ENCODE measurements around the gene MIEF1. TPM values are rescaled to one million over a fixed set of nuclear protein-coding genes. Genes with fewer than 3 reads are reported as not detected.

Gene MIEF1
- total RNA-seq, 6 experiments from 2014 or later = 26.4 to 32.8 (median 28.7) TPM

DNA sequence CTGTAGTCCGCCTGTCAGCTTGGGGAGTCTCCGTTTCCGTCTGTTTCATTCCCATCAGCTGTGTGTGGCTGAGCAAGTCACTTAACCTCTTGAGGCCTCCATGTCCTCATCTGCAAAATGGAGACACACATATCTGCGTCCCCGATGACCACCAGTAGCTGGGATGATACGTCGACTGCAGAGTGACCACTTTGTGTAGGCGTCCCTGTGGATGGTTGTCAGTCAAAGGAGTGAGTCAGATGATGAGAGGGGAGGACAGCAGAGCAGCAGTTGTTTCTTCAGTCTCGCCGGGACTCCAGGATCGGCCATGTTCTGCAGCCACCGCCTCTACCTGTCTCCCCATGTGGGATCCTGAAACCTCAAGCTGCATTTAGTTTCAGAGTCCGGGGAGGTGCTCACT lies 25.4 kb upstream of the MIEF1 start:
- Mint-ChIP-seq H3K27ac (no peak overlapping the region), H3K4me1 (ENCODE audit: low read depth) (peaks cover 37% of the 10 kb centered on the region), H3K27me3 (ENCODE audit: insufficient read depth) (peaks cover 4% of the 10 kb centered on the region), H3K36me3 (ENCODE audit: low read depth) (no peaks in the 10 kb centered on the region), H3K4me3 (no peak overlapping the region), H3K9me3 (no peaks in the 10 kb centered on the region)
- no peak for DNase-seq
- no peak for TF ChIP-seq CTCF (IDR thresholded peaks at IDR 0.05)

DNA sequence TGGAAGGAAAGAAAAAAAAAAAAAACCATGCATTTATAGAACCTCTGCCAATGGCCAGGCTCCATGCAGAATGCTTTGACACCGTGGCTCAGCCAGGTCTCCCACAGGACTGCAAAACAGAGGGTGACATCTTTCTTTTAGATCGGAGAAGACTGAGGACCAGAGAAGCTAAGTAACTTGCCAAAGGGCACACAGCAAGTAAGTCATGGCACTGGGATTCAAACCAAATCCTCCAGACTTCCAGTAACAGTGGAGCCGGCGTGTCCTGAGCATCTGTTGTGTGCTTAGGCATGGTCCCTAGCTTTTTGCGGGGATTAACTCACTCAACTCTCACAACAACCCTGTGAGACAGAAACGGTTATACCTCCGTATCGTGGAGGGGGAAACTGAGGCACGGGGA lies 24.5 kb upstream of the MIEF1 start:
- H3K27ac Mint-ChIP-seq = no peak overlapping the region
- peaks cover 4% of the 10 kb centered on the region for H3K27me3 Mint-ChIP-seq (ENCODE audit: insufficient read depth)
- H3K4me3 Mint-ChIP-seq = no peak overlapping the region
- DNase-seq = no peak
- no peak for TF ChIP-seq CTCF (IDR thresholded peaks at IDR 0.05)
- H3K9me3 Mint-ChIP-seq = no peaks in the 10 kb centered on the region
- H3K36me3 Mint-ChIP-seq (ENCODE audit: low read depth) = no peaks in the 10 kb centered on the region
- peaks cover 29% of the 10 kb centered on the region for H3K4me1 Mint-ChIP-seq (ENCODE audit: low read depth)

DNA sequence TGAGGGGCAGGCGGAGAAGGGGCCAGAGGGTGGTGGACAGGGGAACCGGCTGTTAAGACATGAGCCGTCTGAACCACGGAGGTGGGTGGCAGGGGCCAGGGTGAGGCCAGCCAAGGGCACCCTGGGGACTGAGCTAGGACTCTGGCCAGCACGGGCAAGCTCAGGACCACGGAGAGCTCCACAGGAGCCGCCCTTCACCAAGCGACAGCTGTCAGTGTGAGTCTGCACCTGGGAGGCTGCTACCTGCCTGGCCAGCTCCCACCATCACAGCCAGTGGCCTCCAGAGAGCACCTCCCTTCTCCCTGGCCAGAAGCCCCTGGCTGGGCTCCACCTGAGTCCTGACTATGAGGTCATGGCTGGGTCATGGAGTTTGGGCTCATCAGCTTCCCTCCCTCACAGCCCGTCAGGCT lies 23.6 kb upstream of the MIEF1 start:
- Mint-ChIP-seq H3K4me1 (ENCODE audit: low read depth) (peaks cover 22% of the 10 kb centered on the region), H3K4me3 (no peak overlapping the region), H3K27ac (no peak overlapping the region), H3K36me3 (ENCODE audit: low read depth) (no peaks in the 10 kb centered on the region), H3K27me3 (ENCODE audit: insufficient read depth) (peaks cover 4% of the 10 kb centered on the region), H3K9me3 (no peaks in the 10 kb centered on the region)
- TF ChIP-seq CTCF (IDR thresholded peaks at IDR 0.05) = no peak
- DNase-seq = no peak

- Mint-ChIP-seq H3K4me3 (no peak overlapping the region), H3K27me3 (ENCODE audit: insufficient read depth) (peaks cover 4% of the 10 kb centered on the region), H3K4me1 (ENCODE audit: low read depth) (peaks cover 17% of the 10 kb centered on the region), H3K36me3 (ENCODE audit: low read depth) (no peaks in the 10 kb centered on the region), H3K9me3 (no peaks in the 10 kb centered on the region), H3K27ac (no peak overlapping the region)
- DNase-seq = no peak
- no peak for TF ChIP-seq CTCF (IDR thresholded peaks at IDR 0.05)
Measured at GRCh38 chr22:39479254-39479653, 22.8 kb upstream of the MIEF1 start.

- DNase-seq = no peak
- Mint-ChIP-seq H3K36me3 (ENCODE audit: low read depth) (no peaks in the 10 kb centered on the region), H3K27ac (no peak overlapping the region), H3K27me3 (ENCODE audit: insufficient read depth) (peaks cover 10% of the 10 kb centered on the region), H3K4me1 (ENCODE audit: low read depth) (peaks cover 4% of the 10 kb centered on the region), H3K9me3 (no peaks in the 10 kb centered on the region), H3K4me3 (no peak overlapping the region)
- no peak for TF ChIP-seq CTCF (IDR thresholded peaks at IDR 0.05)
Measured at GRCh38 chr22:39480557-39480956, 21.5 kb upstream of the MIEF1 start.

DNA sequence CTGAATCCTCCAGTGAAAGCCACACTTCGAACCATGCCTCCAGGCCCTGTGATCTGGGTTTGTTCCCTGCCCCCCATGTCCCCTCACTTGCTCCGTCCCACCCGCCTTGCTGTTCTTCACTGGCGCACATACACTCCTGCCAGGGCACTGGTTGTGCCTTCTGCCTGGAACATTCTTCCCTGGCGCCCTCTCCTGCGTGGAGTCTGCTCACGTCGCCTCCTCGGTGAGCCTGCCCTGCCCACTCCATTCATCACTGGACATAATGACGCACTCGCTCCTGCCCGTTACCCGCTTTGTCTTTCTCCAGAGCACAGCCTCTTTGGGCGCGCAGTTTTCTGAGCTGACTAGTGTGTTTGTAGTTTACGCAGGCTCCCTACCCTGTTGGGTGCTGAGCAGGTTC lies 21.0 kb upstream of the MIEF1 start:
- H3K27me3 Mint-ChIP-seq (ENCODE audit: insufficient read depth) = peaks cover 10% of the 10 kb centered on the region
- no peak for DNase-seq
- H3K4me3 Mint-ChIP-seq = no peak overlapping the region
- H3K27ac Mint-ChIP-seq = no peak overlapping the region
- no peaks in the 10 kb centered on the region for H3K9me3 Mint-ChIP-seq
- TF ChIP-seq CTCF (IDR thresholded peaks at IDR 0.05) = no peak
- no peaks in the 10 kb centered on the region for H3K4me1 Mint-ChIP-seq (ENCODE audit: low read depth)
- no peaks in the 10 kb centered on the region for H3K36me3 Mint-ChIP-seq (ENCODE audit: low read depth)
